Hepatocyte (in vitro differentiated cells): ENCODE data around the gene PAXX. TPM values are rescaled to one million over a fixed set of nuclear protein-coding genes. Genes with fewer than 3 reads are reported as not detected.

Source experiments
- DNase-seq: peaks from one replicate; pipeline ENCODE4 v3.0.0-alpha.2; 2016; ENCODE audit warnings: low spot score
- H2AFZ ChIP-seq: fragments of 200-600 bp; sonication (generic); 2 replicates; pipeline ENCODE4 v1.6.0; 2016; ENCODE audit warnings: antibody characterized with exemption, mild to moderate bottlenecking
- H3K27ac ChIP-seq: fragments of 200-600 bp; sonication (generic); 2 replicates; pipeline ENCODE4 v1.5.1; 2016; ENCODE audit warnings: mild to moderate bottlenecking
- H3K27me3 ChIP-seq: fragments of 200-600 bp; sonication (generic); 2 replicates; pipeline ENCODE4 v1.6.1; 2016
- H3K36me3 ChIP-seq: fragments of 200-600 bp; sonication (generic); replicated peaks from 2 replicates; pipeline ENCODE4 v1.5.1; 2016; ENCODE audit warnings: low read depth; ENCODE audit not compliant: insufficient read depth
- H3K4me1 ChIP-seq: fragments of 200-600 bp; sonication (generic); 2 replicates; pipeline ENCODE4 v1.5.1; 2016; ENCODE audit warnings: mild to moderate bottlenecking, moderate library complexity; ENCODE audit not compliant: insufficient read depth
- H3K4me2 ChIP-seq: fragments of 200-600 bp; sonication (generic); 2 replicates; pipeline ENCODE4 v1.6.0; 2016
- H3K4me3 ChIP-seq: fragments of 200-600 bp; sonication (generic); 2 replicates; pipeline ENCODE4 v1.5.1; 2016; ENCODE audit warnings: mild to moderate bottlenecking
- H3K79me2 ChIP-seq: fragments of 200-600 bp; sonication (generic); 2 replicates; pipeline ENCODE4 v1.6.0; 2017; ENCODE audit warnings: mild to moderate bottlenecking
- H3K9me2 ChIP-seq: fragments of 200-600 bp; sonication (generic); replicated peaks from 2 replicates; pipeline ENCODE4 v1.6.0; 2017; ENCODE audit warnings: mild to moderate bottlenecking; ENCODE audit not compliant: insufficient read depth
- H3K9me3 ChIP-seq: fragments of 200-600 bp; sonication (generic); 2 replicates; pipeline ENCODE4 v1.5.1; 2016; ENCODE audit warnings: low read depth, mild to moderate bottlenecking
- H4K20me1 ChIP-seq: fragments of 200-600 bp; sonication (generic); 2 replicates; pipeline ENCODE4 v1.6.0; 2016; ENCODE audit warnings: mild to moderate bottlenecking; ENCODE audit not compliant: insufficient read depth, poor library complexity, severe bottlenecking
- CTCF ChIP-seq: fragments of 200-600 bp; sonication (generic); IDR thresholded peaks from 2 replicates; pipeline ENCODE4 v1.5.1; 2016; ENCODE audit warnings: antibody characterized with exemption, mild to moderate bottlenecking; ENCODE audit not compliant: poor library complexity
- EZH2 ChIP-seq: fragments of 200-600 bp; sonication (generic); IDR thresholded peaks from 2 replicates; pipeline ENCODE4 v1.6.1; 2016; ENCODE audit warnings: antibody characterized with exemption, mild to moderate bottlenecking, borderline replicate concordance
- EZH2phosphoT487 ChIP-seq: fragments of 200-600 bp; sonication (generic); IDR thresholded peaks from one replicate; pipeline ENCODE4 v1.6.1; 2018; ENCODE audit warnings: antibody characterized with exemption, mild to moderate bottlenecking, low read depth, moderate library complexity; ENCODE audit not compliant: unreplicated experiment, severe bottlenecking
- WGBS: methylation state at CpG from one replicate; pipeline ENCODE4 v1.1.6; 2016; ENCODE audit warnings: low lambda C conversion rate; ENCODE audit errors: missing lambda C conversion rate; 5-methylcytosine and 5-hydroxymethylcytosine counted together
- polyA plus RNA-seq: library from polyadenylated mRNA; unstranded; fragments of >200 nt; fragmentation: Nextera tagmentation; extraction: Ambion mirVana; gene quantifications from 2 replicates; pipeline ENCODE4 v1.2.1, GENCODE V29; 2016
- total RNA-seq: library from RNA; depleted of rRNA; stranded (reverse); fragments of >200 nt; gene quantifications from 2 replicates; pipeline ENCODE4 v1.2.3, GENCODE V29; 2014

Gene PAXX
- total and polyA plus RNA-seq, 2 experiments from 2014 or later = 39.5 to 89.5 TPM

DNA sequence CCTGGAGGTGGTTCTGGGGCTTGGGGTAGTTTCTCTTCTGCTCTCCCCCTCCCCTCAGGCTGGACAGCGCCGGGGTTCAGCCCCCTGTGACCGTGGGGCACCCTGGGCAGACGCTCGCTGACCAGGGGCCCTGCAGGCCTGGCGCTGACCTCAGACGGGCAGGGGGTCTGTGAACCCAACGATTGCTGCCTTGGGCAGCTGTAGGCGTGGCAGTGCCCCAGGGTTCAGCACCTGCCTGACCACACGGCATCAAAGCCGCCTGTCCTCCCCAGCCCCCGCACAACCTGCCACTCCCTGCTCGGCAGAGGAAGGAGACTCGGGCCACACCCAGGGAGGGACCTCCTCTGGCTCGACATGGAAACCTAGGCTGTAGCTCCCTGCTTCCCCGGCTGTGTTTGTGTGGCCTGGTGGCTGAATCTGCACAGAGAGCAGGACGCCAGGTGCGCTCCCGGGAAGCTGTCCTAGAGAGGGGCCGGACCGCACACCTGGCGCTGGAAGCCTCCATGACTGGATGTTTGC, 28.0 kb upstream of the PAXX start:
- no peaks in the 10 kb centered on the region for H3K27me3 ChIP-seq
- no peaks in the 10 kb centered on the region for H3K36me3 ChIP-seq
- no peak for DNase-seq
- H4K20me1 ChIP-seq = no peaks in the 10 kb centered on the region
- no peak overlapping the region for H2AFZ ChIP-seq
- WGBS = 78% methylated on average over 22 of the region's 22 CpGs
- no peak overlapping the region for H3K27ac ChIP-seq
- TF ChIP-seq EZH2phosphoT487 (no peak), EZH2 (no peak), CTCF (no peak)
- H3K9me2 ChIP-seq = no peaks in the 10 kb centered on the region
- H3K9me3 ChIP-seq = no peaks in the 10 kb centered on the region
- no peak overlapping the region for H3K4me3 ChIP-seq
- H3K79me2 ChIP-seq = no peaks in the 10 kb centered on the region
- H3K4me1 ChIP-seq = no peaks in the 10 kb centered on the region
- H3K4me2 ChIP-seq = no peak overlapping the region

DNA sequence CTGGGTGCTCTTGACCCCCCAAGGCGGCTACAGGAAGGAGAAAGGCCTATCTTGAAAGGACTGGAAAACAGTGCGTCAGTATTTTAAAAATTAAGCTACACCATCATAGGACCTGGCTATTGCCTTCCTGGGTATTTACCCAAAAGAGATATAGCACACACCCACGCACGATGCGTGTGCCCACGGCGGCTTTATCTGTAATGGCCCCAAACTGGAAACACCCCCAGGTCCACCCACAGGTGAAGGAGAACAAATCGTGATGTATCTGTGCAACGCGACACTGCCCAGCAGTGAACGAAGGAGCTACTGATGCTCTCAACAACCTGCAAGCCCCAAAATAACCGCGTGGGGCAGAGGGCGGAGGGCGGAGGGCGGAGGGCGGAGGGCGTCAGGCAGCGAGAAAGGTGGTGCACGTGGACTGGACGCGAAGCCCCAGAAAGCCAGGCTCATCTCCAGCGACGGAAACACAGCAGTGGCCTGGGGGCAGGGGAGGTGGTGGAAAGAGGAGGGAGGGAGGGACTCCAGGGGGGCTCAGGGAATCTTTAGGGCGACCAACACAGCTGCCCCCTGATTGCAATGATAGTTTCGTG, 27.3 kb upstream of the PAXX start:
- Histone ChIP-seq H3K79me2 (no peaks in the 10 kb centered on the region), H4K20me1 (no peaks in the 10 kb centered on the region), H3K9me2 (no peaks in the 10 kb centered on the region), H2AFZ (no peak overlapping the region), H3K27me3 (no peaks in the 10 kb centered on the region), H3K4me1 (no peaks in the 10 kb centered on the region), H3K4me2 (no peak overlapping the region), H3K9me3 (no peaks in the 10 kb centered on the region), H3K4me3 (no peak overlapping the region), H3K36me3 (no peaks in the 10 kb centered on the region), H3K27ac (no peak overlapping the region)
- no peak for DNase-seq
- TF ChIP-seq EZH2phosphoT487 (no peak), CTCF (no peak), EZH2 (no peak)
- WGBS = 87% methylated on average over 23 of the region's 26 CpGs

DNA sequence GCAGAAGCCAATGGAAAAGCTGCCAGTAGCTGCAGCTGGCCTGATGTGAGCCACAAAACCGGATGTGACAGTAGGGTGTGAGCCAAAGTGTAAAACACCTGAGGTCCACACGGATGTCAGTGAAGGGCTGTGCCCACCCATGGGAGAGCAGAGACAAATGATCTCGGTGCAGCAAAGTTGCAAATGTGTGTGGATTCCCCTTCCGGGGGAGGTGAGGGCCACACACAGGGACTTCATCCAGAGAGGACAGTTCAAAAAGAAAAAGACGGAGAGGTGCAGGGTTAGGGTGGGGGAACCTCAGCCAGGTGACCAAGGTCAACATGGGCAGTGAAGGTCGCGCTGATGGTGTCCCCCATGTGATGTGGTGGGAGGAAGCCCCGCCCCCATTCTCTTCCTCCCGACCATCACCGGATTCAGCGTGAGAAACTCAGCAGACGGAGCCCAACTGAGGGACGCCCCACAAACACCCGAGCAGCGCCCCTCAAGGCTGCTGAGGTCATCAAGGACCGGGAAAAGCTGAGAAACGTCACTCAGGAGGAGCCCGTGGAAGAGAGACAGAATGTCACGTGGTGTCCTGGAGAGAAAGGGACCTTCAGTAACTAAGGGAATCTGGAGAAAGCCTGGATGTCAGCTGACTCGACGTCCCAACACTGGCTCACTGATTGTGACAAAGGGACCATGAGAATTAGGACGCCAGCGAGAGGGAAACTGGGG, 26.3 kb upstream of the PAXX start:
- no peaks in the 10 kb centered on the region for H3K36me3 ChIP-seq

More for the DNA sequence above, 26.3 kb upstream of the PAXX start:
- TF ChIP-seq EZH2 = no peak
- TF ChIP-seq EZH2phosphoT487 = no peak
- TF ChIP-seq CTCF = no peak
- no peak overlapping the region for H3K27ac ChIP-seq
- H3K4me3 ChIP-seq = no peak overlapping the region
- H3K9me3 ChIP-seq = no peaks in the 10 kb centered on the region
- H4K20me1 ChIP-seq = no peaks in the 10 kb centered on the region
- H3K4me1 ChIP-seq = no peaks in the 10 kb centered on the region
- DNase-seq = no peak
- WGBS = 53% methylated on average over 23 of the region's 23 CpGs
- H3K9me2 ChIP-seq = no peaks in the 10 kb centered on the region
- H3K79me2 ChIP-seq = no peaks in the 10 kb centered on the region
- H2AFZ ChIP-seq = no peak overlapping the region
- H3K4me2 ChIP-seq = no peak overlapping the region
- H3K27me3 ChIP-seq = no peaks in the 10 kb centered on the region
